GM23338 (cell line): ENCODE measurements around the gene DDX49. TPM values are rescaled to one million over a fixed set of nuclear protein-coding genes. Genes with fewer than 3 reads are reported as not detected.

ENCODE experiments used
- ATAC-seq: fragments of 200-7000 bp; cut with Tn5 transposase; 3 replicates; pipeline ENCODE4 v1.9.1; 2020
- DNase-seq: peaks from one replicate; pipeline ENCODE4 v3.0.0-alpha.2; 2015; ENCODE audit warnings: low spot score
- H2AFZ ChIP-seq: fragments of 200-600 bp; sonication (generic); 2 replicates; pipeline ENCODE4 v1.8.0; 2016; ENCODE audit warnings: antibody characterized with exemption, mild to moderate bottlenecking, moderate library complexity
- H3F3A ChIP-seq: fragments of 200-600 bp; sonication (generic); replicated peaks from 2 replicates; pipeline ENCODE4 v1.8.0; 2017; ENCODE audit warnings: antibody characterized with exemption, mixed run types, low read depth
- H3K27ac ChIP-seq: fragments of 200-600 bp; sonication (generic); 2 replicates; pipeline ENCODE4 v1.6.1; 2016; ENCODE audit warnings: low read depth
- H3K27me3 ChIP-seq: fragments of 200-600 bp; sonication (generic); 2 replicates; pipeline ENCODE4 v1.8.0; 2016; ENCODE audit warnings: mild to moderate bottlenecking, mixed run types, moderate library complexity; ENCODE audit not compliant: insufficient read depth
- H3K36me3 ChIP-seq: fragments of 200-600 bp; sonication (generic); 2 replicates; pipeline ENCODE4 v1.8.0; 2016; ENCODE audit warnings: mild to moderate bottlenecking; ENCODE audit not compliant: insufficient read depth
- H3K4me1 ChIP-seq: fragments of 200-600 bp; sonication (generic); 2 replicates; pipeline ENCODE4 v1.8.0; 2016; ENCODE audit warnings: mild to moderate bottlenecking, moderate library complexity; ENCODE audit not compliant: insufficient read depth
- H3K4me2 ChIP-seq: fragments of 200-600 bp; sonication (generic); 2 replicates; pipeline ENCODE4 v1.7.1; 2017; ENCODE audit warnings: mixed run types
- H3K4me3 ChIP-seq: fragments of 200-600 bp; sonication (generic); 2 replicates; pipeline ENCODE4 v1.6.1; 2016; ENCODE audit warnings: mixed run types
- H3K79me2 ChIP-seq: fragments of 200-600 bp; sonication (generic); replicated peaks from 2 replicates; pipeline ENCODE4 v1.8.0; 2017; ENCODE audit warnings: mild to moderate bottlenecking; ENCODE audit not compliant: insufficient read depth
- H3K9me2 ChIP-seq: fragments of 200-600 bp; sonication (generic); 2 replicates; pipeline ENCODE4 v1.8.0; 2017; ENCODE audit not compliant: insufficient read depth
- H4K20me1 ChIP-seq: fragments of 200-600 bp; sonication (generic); replicated peaks from 2 replicates; pipeline ENCODE4 v1.8.0; 2017; ENCODE audit warnings: mild to moderate bottlenecking; ENCODE audit not compliant: insufficient read depth
- H3K27ac Mint-ChIP-seq: 2 replicates; pipeline ENCODE4 v1.8.0; 2020; ENCODE audit warnings: inconsistent platforms, mild to moderate bottlenecking, moderate library complexity, mixed read lengths
- H3K27me3 Mint-ChIP-seq: 3 replicates; pipeline ENCODE4 v1.8.0; 2022; ENCODE audit warnings: low read depth, mild to moderate bottlenecking, moderate library complexity, mixed read lengths, inconsistent platforms; ENCODE audit not compliant: insufficient read depth, poor library complexity
- H3K36me3 Mint-ChIP-seq: 3 replicates; pipeline ENCODE4 v1.8.0; 2021; ENCODE audit warnings: low read depth, mild to moderate bottlenecking, inconsistent platforms, moderate library complexity, mixed read lengths
- H3K4me1 Mint-ChIP-seq: 3 replicates; pipeline ENCODE4 v1.8.0; 2020; ENCODE audit warnings: mild to moderate bottlenecking, inconsistent platforms, mixed read lengths
- H3K4me3 Mint-ChIP-seq: 3 replicates; pipeline ENCODE4 v1.8.0; 2021; ENCODE audit warnings: moderate library complexity, mild to moderate bottlenecking, inconsistent platforms, mixed read lengths
- H3K9me3 Mint-ChIP-seq: 3 replicates; pipeline ENCODE4 v1.8.0; 2020; ENCODE audit warnings: moderate library complexity, mild to moderate bottlenecking, inconsistent platforms, mixed read lengths
- CREB1 ChIP-seq: fragments of 250-450 bp; sonication (Bioruptor Pico); IDR thresholded peaks from 2 replicates; pipeline ENCODE4 v1.5.0; 2020; ENCODE audit warnings: low read depth, mild to moderate bottlenecking, moderate library complexity
- EZH2 ChIP-seq: fragments of 200-600 bp; sonication (generic); IDR thresholded peaks from one replicate; pipeline ENCODE4 v1.8.0; 2017; ENCODE audit warnings: antibody characterized with exemption, mild to moderate bottlenecking, low read depth; ENCODE audit not compliant: unreplicated experiment
- polyA plus RNA-seq: library from polyadenylated mRNA; unstranded; fragments of >200 nt; fragmentation: Nextera tagmentation; extraction: Ambion mirVana; gene quantifications from 2 replicates; pipeline ENCODE4 v1.2.1, GENCODE V29; 2016
- total RNA-seq: library from RNA; depleted of rRNA; stranded (reverse); fragments of >200 nt; shearing (Covaris generic); gene quantifications from 2 replicates; pipeline ENCODE4 v1.2.3, GENCODE V29; 2014
- TF ChIP-seq, protein P1 (sequence below): fragments of 250-450 bp; sonication (Bioruptor Pico); IDR thresholded peaks from 2 replicates; pipeline ENCODE4 v1.5.0; 2020; ENCODE audit warnings: mild to moderate bottlenecking, moderate library complexity

DDX49 gene
- total and polyA plus RNA-seq, 2 experiments from 2014 or later: 40.2 to 75.3 TPM

DNA sequence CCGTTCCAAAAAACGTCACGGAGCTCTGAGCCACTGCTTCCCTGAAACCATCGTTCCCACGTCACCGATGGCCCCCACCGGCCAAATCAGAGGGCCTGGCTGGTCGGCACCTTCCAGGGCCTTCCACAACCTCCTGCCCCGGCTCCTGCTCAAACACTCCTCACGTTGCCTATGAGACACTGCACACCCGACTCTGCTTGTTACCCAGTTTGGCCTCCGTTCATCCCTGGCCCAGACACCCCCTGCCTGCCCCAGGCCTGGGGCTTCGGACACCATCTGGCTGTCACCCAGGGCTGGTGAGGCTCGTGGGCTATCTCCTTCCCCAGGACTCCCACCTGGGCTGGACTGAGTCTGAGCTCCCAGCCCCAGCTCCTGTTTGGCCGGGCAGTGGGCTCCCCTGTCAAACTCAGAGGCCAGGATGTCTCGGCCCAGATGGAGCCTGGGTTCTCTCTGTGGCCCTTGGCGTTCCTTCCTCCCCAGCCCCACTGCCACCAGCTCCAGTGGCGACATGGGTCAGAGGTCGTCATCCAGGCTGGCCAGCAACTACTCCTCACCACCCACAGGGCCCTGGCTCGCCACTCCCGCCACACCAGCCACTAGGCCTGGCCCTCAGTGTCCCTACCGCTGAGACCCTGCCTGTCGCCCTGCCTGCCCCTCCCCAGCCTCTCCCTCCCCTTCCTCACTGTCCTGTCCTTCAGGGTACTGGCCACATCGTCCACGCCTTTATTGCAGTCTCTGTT is 41.3 kb upstream of the DDX49 start (continued):
- TF ChIP-seq, protein P1, sequence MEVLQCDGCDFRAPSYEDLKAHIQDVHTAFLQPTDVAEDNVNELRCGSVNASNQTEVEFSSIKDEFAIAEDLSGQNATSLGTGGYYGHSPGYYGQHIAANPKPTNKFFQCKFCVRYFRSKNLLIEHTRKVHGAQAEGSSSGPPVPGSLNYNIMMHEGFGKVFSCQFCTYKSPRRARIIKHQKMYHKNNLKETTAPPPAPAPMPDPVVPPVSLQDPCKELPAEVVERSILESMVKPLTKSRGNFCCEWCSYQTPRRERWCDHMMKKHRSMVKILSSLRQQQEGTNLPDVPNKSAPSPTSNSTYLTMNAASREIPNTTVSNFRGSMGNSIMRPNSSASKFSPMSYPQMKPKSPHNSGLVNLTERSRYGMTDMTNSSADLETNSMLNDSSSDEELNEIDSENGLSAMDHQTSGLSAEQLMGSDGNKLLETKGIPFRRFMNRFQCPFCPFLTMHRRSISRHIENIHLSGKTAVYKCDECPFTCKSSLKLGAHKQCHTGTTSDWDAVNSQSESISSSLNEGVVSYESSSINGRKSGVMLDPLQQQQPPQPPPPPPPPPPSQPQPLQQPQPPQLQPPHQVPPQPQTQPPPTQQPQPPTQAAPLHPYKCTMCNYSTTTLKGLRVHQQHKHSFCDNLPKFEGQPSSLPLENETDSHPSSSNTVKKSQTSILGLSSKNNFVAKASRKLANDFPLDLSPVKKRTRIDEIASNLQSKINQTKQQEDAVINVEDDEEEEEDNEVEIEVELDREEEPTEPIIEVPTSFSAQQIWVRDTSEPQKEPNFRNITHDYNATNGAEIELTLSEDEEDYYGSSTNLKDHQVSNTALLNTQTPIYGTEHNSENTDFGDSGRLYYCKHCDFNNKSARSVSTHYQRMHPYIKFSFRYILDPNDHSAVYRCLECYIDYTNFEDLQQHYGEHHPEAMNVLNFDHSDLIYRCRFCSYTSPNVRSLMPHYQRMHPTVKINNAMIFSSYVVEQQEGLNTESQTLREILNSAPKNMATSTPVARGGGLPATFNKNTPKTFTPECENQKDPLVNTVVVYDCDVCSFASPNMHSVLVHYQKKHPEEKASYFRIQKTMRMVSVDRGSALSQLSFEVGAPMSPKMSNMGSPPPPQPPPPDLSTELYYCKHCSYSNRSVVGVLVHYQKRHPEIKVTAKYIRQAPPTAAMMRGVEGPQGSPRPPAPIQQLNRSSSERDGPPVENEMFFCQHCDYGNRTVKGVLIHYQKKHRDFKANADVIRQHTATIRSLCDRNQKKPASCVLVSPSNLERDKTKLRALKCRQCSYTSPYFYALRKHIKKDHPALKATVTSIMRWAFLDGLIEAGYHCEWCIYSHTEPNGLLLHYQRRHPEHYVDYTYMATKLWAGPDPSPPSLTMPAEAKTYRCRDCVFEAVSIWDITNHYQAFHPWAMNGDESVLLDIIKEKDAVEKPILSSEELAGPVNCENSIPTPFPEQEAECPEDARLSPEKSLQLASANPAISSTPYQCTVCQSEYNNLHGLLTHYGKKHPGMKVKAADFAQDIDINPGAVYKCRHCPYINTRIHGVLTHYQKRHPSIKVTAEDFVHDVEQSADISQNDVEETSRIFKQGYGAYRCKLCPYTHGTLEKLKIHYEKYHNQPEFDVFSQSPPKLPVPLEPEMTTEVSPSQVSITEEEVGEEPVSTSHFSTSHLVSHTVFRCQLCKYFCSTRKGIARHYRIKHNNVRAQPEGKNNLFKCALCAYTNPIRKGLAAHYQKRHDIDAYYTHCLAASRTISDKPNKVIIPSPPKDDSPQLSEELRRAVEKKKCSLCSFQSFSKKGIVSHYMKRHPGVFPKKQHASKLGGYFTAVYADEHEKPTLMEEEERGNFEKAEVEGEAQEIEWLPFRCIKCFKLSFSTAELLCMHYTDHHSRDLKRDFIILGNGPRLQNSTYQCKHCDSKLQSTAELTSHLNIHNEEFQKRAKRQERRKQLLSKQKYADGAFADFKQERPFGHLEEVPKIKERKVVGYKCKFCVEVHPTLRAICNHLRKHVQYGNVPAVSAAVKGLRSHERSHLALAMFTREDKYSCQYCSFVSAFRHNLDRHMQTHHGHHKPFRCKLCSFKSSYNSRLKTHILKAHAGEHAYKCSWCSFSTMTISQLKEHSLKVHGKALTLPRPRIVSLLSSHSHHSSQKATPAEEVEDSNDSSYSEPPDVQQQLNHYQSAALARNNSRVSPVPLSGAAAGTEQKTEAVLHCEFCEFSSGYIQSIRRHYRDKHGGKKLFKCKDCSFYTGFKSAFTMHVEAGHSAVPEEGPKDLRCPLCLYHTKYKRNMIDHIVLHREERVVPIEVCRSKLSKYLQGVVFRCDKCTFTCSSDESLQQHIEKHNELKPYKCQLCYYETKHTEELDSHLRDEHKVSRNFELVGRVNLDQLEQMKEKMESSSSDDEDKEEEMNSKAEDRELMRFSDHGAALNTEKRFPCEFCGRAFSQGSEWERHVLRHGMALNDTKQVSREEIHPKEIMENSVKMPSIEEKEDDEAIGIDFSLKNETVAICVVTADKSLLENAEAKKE: no peak

DNA sequence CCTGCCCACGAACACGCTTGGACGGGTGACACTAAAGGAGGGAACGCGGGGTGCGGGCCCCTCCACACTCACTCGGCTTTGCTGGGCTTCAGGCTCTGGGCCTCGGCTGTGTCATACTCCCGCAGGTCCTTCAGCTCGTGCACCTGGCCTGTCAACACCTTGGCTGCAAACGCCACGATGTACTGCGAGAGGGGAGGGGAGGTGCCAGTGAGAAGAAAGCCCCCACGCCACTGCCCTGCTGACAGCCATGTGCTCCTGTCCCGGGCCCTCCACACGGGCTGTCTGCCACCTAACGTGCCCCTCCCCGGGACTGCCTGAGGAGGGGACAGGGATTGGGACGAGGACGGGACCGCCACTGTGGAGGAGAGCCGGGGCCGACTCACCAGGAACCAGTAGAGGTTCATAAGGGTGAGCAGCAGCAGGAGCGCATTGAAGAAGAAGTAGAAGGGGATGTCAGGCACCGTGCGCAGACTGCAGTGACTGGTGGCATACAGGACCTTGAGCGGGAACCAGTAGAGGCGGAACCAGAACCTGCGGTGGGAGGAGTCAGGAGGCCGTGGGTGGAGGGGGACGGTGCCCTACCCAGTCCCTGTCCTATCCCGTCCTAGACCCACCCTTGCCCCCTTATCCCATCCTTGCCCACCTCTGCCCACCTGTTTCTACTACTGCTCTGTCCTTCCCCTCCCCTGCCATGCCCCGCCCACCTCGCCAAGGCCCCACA is 40.5 kb upstream of the DDX49 start:
- H3K36me3 Mint-ChIP-seq: peaks cover 69% of the 10 kb centered on the region
- DNase-seq: peak; percentile 56
- no peaks in the 10 kb centered on the region for H3K4me1 Mint-ChIP-seq
- Histone ChIP-seq H3K79me2 (no peaks in the 10 kb centered on the region), H3K36me3 (no peaks in the 10 kb centered on the region), H4K20me1 (0 out of 2 replicates have a peak, but pooled peaks cover 3% of the 10 kb centered on the region), H3K4me1 (no peaks in the 10 kb centered on the region), H3K4me2 (no peak overlapping the region), H3F3A (no peaks in the 10 kb centered on the region; the same call in 1 of the 2 replicates), H3K27me3 (no peaks in the 10 kb centered on the region), H2AFZ (no peak overlapping the region), H3K4me3 (no peak overlapping the region), H3K9me2 (no peaks in the 10 kb centered on the region), H3K27ac (no peak overlapping the region)
- peak; percentile 68 for ATAC-seq
- H3K27ac Mint-ChIP-seq: no peak overlapping the region
- peaks cover 4% of the 10 kb centered on the region; the same call in 2 of the 3 replicates for H3K9me3 Mint-ChIP-seq
- H3K27me3 Mint-ChIP-seq: peaks cover 15% of the 10 kb centered on the region
- TF ChIP-seq EZH2: no peak
- TF ChIP-seq CREB1 (CRISPR knock-in tag): no peak
- no peak overlapping the region for H3K4me3 Mint-ChIP-seq
